PC-9 (cell line): ENCODE measurements around the gene IP6K3. TPM values are rescaled to one million over a fixed set of nuclear protein-coding genes. Genes with fewer than 3 reads are reported as not detected.

Experiments
- BruUV-seq: library from RNA; stranded (reverse); fragments of 400-500 nt; replicated peaks from 2 replicates; lab custom pipeline; 2021; lab: Mats Ljungman, UMichigan
- CTCF ChIA-PET: fragments of 300-600 bp; sonication (Branson Sonifier 250); formaldehyde crosslinking; loops from one replicate; lab custom pipeline; 2022; ENCODE audit warnings: antibody characterized with exemption; lab: Charles Lee
- POLR2A ChIA-PET: fragments of 300-600 bp; sonication (Branson Sonifier 250); formaldehyde crosslinking; loops from one replicate; lab custom pipeline; 2022; ENCODE audit warnings: antibody characterized with exemption; ENCODE audit not compliant: unreplicated experiment; lab: Charles Lee
- DNase-seq, 2 experiments: peaks; one replicate each; pipeline versions ENCODE4 v3.0.0 to v3.0.0-alpha.2; 2015 to 2022; ENCODE audit warnings: mixed read lengths in 1 of 2
- H2AFZ ChIP-seq: fragments of 200-600 bp; sonication (generic); 2 replicates; pipeline ENCODE4 v1.8.1; 2017; ENCODE audit warnings: antibody characterized with exemption
- H3F3A ChIP-seq: fragments of 200-600 bp; sonication (generic); 2 replicates; pipeline ENCODE4 v1.8.1; 2017; ENCODE audit warnings: antibody characterized with exemption, mild to moderate bottlenecking, low read depth; ENCODE audit not compliant: insufficient read depth
- H3K27ac ChIP-seq: fragments of 200-600 bp; sonication (generic); 2 replicates; pipeline ENCODE4 v1.6.1; 2016; ENCODE audit warnings: mixed run types
- H3K27me3 ChIP-seq: fragments of 200-600 bp; sonication (generic); 2 replicates; pipeline ENCODE4 v1.6.1; 2016; ENCODE audit warnings: low read depth, mixed run types; ENCODE audit not compliant: insufficient read depth
- H3K36me3 ChIP-seq: fragments of 200-600 bp; sonication (generic); 2 replicates; pipeline ENCODE4 v1.6.1; 2016; ENCODE audit warnings: low read depth, mixed run types
- H3K4me1 ChIP-seq: fragments of 200-600 bp; sonication (generic); replicated peaks from 2 replicates; pipeline ENCODE4 v1.6.1; 2016; ENCODE audit warnings: mixed run types; ENCODE audit not compliant: insufficient read depth
- H3K4me2 ChIP-seq: fragments of 200-600 bp; sonication (generic); 2 replicates; pipeline ENCODE4 v1.6.1; 2017; ENCODE audit warnings: mixed run types
- H3K4me3 ChIP-seq: fragments of 200-600 bp; sonication (generic); 2 replicates; pipeline ENCODE4 v1.6.1; 2016; ENCODE audit warnings: mixed run types
- H3K79me2 ChIP-seq: fragments of 200-600 bp; sonication (generic); 2 replicates; pipeline ENCODE4 v1.6.1; 2017; ENCODE audit warnings: low read depth, mixed run types
- H3K9me2 ChIP-seq: fragments of 200-600 bp; sonication (generic); 2 replicates; pipeline ENCODE4 v1.8.1; 2017; ENCODE audit warnings: mild to moderate bottlenecking; ENCODE audit not compliant: insufficient read depth
- H3K9me3 ChIP-seq: fragments of 200-600 bp; sonication (generic); 2 replicates; pipeline ENCODE4 v1.8.1; 2016; ENCODE audit warnings: low read depth; ENCODE audit not compliant: insufficient read depth
- H4K20me1 ChIP-seq: fragments of 200-600 bp; sonication (generic); 2 replicates; pipeline ENCODE4 v1.8.1; 2017; ENCODE audit not compliant: insufficient read depth
- CTCF ChIP-seq: fragments of 200-600 bp; sonication (generic); conservative IDR thresholded peaks from 2 replicates; pipeline ENCODE4 v1.6.1; 2017; ENCODE audit warnings: mixed run types, antibody characterized with exemption, mild to moderate bottlenecking, moderate library complexity
- EZH2 ChIP-seq: fragments of 200-600 bp; sonication (generic); IDR thresholded peaks from 2 replicates; pipeline ENCODE4 v1.8.0; 2017; ENCODE audit warnings: antibody characterized with exemption, low read depth
- intact Hi-C: fragments of 100-400 bp; cut with micrococcal nuclease; formaldehyde crosslinking; loops from one replicate; pipeline ENCODE4 v1.10.0; 2022; ENCODE audit not compliant: unreplicated experiment
- total RNA-seq: library from RNA; stranded (reverse); gene quantifications from 2 replicates; pipeline ENCODE4 v1.2.3, GENCODE V29; 2021

Gene IP6K3
- total RNA-seq, 1 experiment from 2014 or later: not detected

DNA sequence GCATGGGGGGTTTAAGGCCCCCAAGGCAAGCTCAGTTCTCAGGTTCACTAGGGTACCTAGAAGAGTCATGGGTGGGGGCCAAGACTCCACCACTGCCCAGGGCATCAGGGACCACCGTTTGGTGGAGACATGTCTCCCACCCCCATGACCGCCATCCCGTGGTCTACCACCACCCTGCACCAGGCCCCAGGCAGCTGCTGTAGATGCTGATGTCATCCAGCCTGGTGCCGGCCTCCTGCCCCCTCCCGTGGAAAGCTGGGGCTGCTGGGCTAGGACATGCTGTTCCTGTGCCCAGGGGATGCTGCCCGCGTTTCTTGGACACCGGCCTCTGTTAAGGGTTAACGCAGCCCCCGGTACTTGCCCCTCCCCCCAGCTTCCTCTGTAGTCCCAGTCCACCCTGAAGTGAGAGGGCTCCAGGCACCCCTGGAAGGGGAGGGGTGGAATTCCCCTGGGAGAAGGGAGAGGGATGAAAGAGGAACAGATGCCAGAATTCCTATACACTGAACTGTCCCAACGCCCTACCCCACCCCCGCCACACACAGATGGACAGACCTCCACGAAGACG lies 587 bp downstream of the IP6K3 start:
- intact Hi-C loops: no loop called here
- Histone ChIP-seq H3K27me3 (no peaks in the 10 kb centered on the region), H3K4me3 (no peak overlapping the region), H3F3A (peaks cover 16% of the 10 kb centered on the region; the same call in 1 of the 2 replicates), H4K20me1 (no peaks in the 10 kb centered on the region), H3K79me2 (no peaks in the 10 kb centered on the region), H3K9me2 (no peaks in the 10 kb centered on the region), H3K27ac (no peak overlapping the region), H2AFZ (no peak overlapping the region), H3K36me3 (no peaks in the 10 kb centered on the region), H3K4me1 (peaks cover 33% of the 10 kb centered on the region), H3K9me3 (no peaks in the 10 kb centered on the region), H3K4me2 (no peak overlapping the region)
- CTCF ChIA-PET: interaction anchor here (0.6 to 1.1 kb wide), 3 partner anchors 14 to 598 kb away, joined by 3 to 5 read pairs (median 4); partner anchors contain the start of gene UQCC2
- POLR2A ChIA-PET: no interaction called here
- TF ChIP-seq CTCF (no peak), EZH2 (no peak)
- no peak for DNase-seq
- BruUV-seq: no TSS peak

DNA sequence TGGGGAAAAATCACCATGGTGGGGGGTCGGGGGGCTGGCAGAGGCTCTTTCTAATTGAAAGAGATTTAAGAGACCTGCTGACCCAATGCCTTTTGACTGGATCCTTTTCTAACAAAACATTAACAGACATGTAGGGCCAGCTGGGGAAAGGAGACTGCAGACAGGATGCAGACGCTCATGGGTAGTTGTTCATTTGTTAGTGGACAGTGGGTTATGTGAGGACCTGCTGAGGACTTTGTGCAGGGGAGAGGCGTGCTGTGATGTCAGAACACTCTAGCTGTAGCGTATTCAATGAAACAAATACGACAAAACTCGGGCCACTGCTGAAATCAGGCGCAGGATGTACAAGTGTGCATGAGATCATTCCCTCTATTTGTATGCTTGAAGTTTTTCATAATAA lies 1.2 kb downstream of the IP6K3 start:
- Histone ChIP-seq H3K4me2 (no peak overlapping the region), H4K20me1 (no peaks in the 10 kb centered on the region), H3K9me2 (no peaks in the 10 kb centered on the region), H2AFZ (no peak overlapping the region), H3F3A (peaks cover 17% of the 10 kb centered on the region; the same call in 1 of the 2 replicates), H3K36me3 (no peaks in the 10 kb centered on the region), H3K79me2 (no peaks in the 10 kb centered on the region), H3K4me1 (peaks cover 33% of the 10 kb centered on the region), H3K9me3 (no peaks in the 10 kb centered on the region), H3K4me3 (no peak overlapping the region), H3K27ac (no peak overlapping the region), H3K27me3 (no peaks in the 10 kb centered on the region)
- BruUV-seq: no TSS peak
- ChIA-PET CTCF (interaction anchor here (0.6 kb wide), 1 partner anchor 34 kb away, joined by 3 read pairs; the partner anchor contains the start of gene UQCC2), POLR2A (no interaction called here)
- no peak for DNase-seq
- intact Hi-C loops: no loop called here
- TF ChIP-seq EZH2 (no peak), CTCF (no peak)

- H2AFZ ChIP-seq: no peak overlapping the region
- intact Hi-C loops: loop anchor here (1.0 kb wide), 1 partner anchor 17 kb away; no protein-coding TSS in a partner anchor
- H4K20me1 ChIP-seq: no peaks in the 10 kb centered on the region
- no peak for DNase-seq
- no peak overlapping the region for H3K4me3 ChIP-seq
- H3K4me2 ChIP-seq: peak overlapping the region; percentile 61
- no peaks in the 10 kb centered on the region for H3K79me2 ChIP-seq
- H3K9me3 ChIP-seq: no peaks in the 10 kb centered on the region
- POLR2A ChIA-PET: no interaction called here
- CTCF ChIA-PET: interaction anchor here (0.6 to 1.6 kb wide), 4 partner anchors 17 to 726 kb away, joined by 3 to 7 read pairs (median 3); partner anchors contain the start of gene UQCC2
- H3K27ac ChIP-seq: no peak overlapping the region
- TF ChIP-seq EZH2 (no peak), CTCF (no peak)
- peaks cover 16% of the 10 kb centered on the region; the same call in 1 of the 2 replicates for H3F3A ChIP-seq
- no peaks in the 10 kb centered on the region for H3K36me3 ChIP-seq
- no peaks in the 10 kb centered on the region for H3K27me3 ChIP-seq
- peaks cover 35% of the 10 kb centered on the region for H3K4me1 ChIP-seq
- no peaks in the 10 kb centered on the region for H3K9me2 ChIP-seq
- no TSS peak for BruUV-seq
Observed at GRCh38 chr6:33744895-33745546, 1.7 kb downstream of the IP6K3 start.
